ENCODE results near the gene C1orf52. TPM values are rescaled to one million over a fixed set of nuclear protein-coding genes. Genes with fewer than 3 reads are reported as not detected.

C1orf52 gene
- total RNA-seq, 1 donor from 2014 or later = 23.4 TPM

GRCh38 chr1:85278853-85279314, 19.4 kb upstream of the C1orf52 start:
- no peaks in the 10 kb centered on the region for H3K9me3 ChIP-seq
- H3K4me1 ChIP-seq = peaks cover 41% of the 10 kb centered on the region
- no peak overlapping the region for H3K4me3 ChIP-seq
- peak overlapping the region; percentile 61 for H3K27ac ChIP-seq
- ATAC-seq (no peak), DNase-seq (no peak)
- TF ChIP-seq CTCF (IDR thresholded peaks at IDR 0.05) = no peak
- intact Hi-C loops (cut with DNase I) = no loop called here
- H3K27me3 ChIP-seq (ENCODE audit: low read depth) = no peaks in the 10 kb centered on the region
- H3K36me3 ChIP-seq = no peaks in the 10 kb centered on the region

GRCh38 chr1:85277802-85278201, 18.3 kb upstream of the C1orf52 start:
- intact Hi-C loops (cut with DNase I) = no loop called here
- Histone ChIP-seq H3K4me3 (no peak overlapping the region), H3K36me3 (no peaks in the 10 kb centered on the region), H3K9me3 (no peaks in the 10 kb centered on the region), H3K27me3 (ENCODE audit: low read depth) (no peaks in the 10 kb centered on the region), H3K4me1 (peaks cover 50% of the 10 kb centered on the region), H3K27ac (no peak overlapping the region)
- TF ChIP-seq CTCF (IDR thresholded peaks at IDR 0.05) = no peak
- DNase-seq = no peak
- no peak for ATAC-seq

- peak overlapping the region; percentile 99 for H3K27ac ChIP-seq
- TF ChIP-seq CTCF (IDR thresholded peaks at IDR 0.05) = no peak
These were observed 17.6 kb upstream of the C1orf52 start for GRCh38 chr1:85276978-85277639.

GRCh38 chr1:85276215-85276977, 16.9 kb upstream of the C1orf52 start, which contains the start of gene BCL10:
Gene BCL10 (minus strand): TSS chr1:85276632. CDS start chr1:85276352, 280 bp downstream.
- intact Hi-C loops (cut with DNase I) = no loop called here
- Histone ChIP-seq H3K9me3 (no peaks in the 10 kb centered on the region), H3K27me3 (ENCODE audit: low read depth) (no peaks in the 10 kb centered on the region), H3K4me1 (peaks cover 61% of the 10 kb centered on the region), H3K36me3 (peaks cover 6% of the 10 kb centered on the region), H3K4me3 (peak within 1 kb of the TSS; percentile 88), H3K27ac (peak within 1 kb of the TSS; percentile 99)
- DNase-seq = peak; percentile 100
- no peak for TF ChIP-seq CTCF (IDR thresholded peaks at IDR 0.05)
- peak; percentile 99 for ATAC-seq

More at GRCh38 chr1:85276978-85277639, 17.6 kb upstream of the C1orf52 start:
- DNase-seq (no peak), ATAC-seq (no peak)
- intact Hi-C loops (cut with DNase I) = no loop called here
- peak overlapping the region; percentile 88 for H3K4me3 ChIP-seq
- no peaks in the 10 kb centered on the region for H3K9me3 ChIP-seq
- H3K36me3 ChIP-seq = no peaks in the 10 kb centered on the region
- peaks cover 54% of the 10 kb centered on the region for H3K4me1 ChIP-seq
- no peaks in the 10 kb centered on the region for H3K27me3 ChIP-seq (ENCODE audit: low read depth)

- DNase-seq (no peak), ATAC-seq (peak; percentile 0 to 1)
- peak overlapping the region; percentile 88 for H3K4me3 ChIP-seq
- no peaks in the 10 kb centered on the region for H3K27me3 ChIP-seq (ENCODE audit: low read depth)
- H3K27ac ChIP-seq = peak overlapping the region; percentile 99
- TF ChIP-seq CTCF (IDR thresholded peaks at IDR 0.05) = no peak
- peaks cover 12% of the 10 kb centered on the region for H3K36me3 ChIP-seq
- H3K9me3 ChIP-seq = no peaks in the 10 kb centered on the region
- intact Hi-C loops (cut with DNase I) = no loop called here
- H3K4me1 ChIP-seq = peaks cover 68% of the 10 kb centered on the region
These were observed 16.3 kb upstream of the C1orf52 start for GRCh38 chr1:85275701-85276214.

Measured in lower lobe of right lung (tissue), 2 donors.